Smooth muscle cell (in vitro differentiated cells): Measurements from ENCODE around the gene RFLNA. TPM values are rescaled to one million over a fixed set of nuclear protein-coding genes. Genes with fewer than 3 reads are reported as not detected.
"Not testable (repeated sequence)": the region's sequence is repeated elsewhere in the genome, so short reads cannot be mapped to it uniquely, and the experiment has no call there.

Experiments
- DNase-seq: peaks from one replicate; lab custom pipeline; 2025; ENCODE audit not compliant: unreplicated experiment; lab: John Stamatoyannopoulos, UW
- H2AFZ ChIP-seq: fragments of 200-600 bp; sonication (generic); 2 replicates; pipeline ENCODE4 v1.6.0; 2016; ENCODE audit warnings: antibody characterized with exemption, low read depth, mild to moderate bottlenecking
- H3F3A ChIP-seq: fragments of 200-600 bp; sonication (generic); 2 replicates; pipeline ENCODE4 v1.6.0; 2017; ENCODE audit warnings: antibody characterized with exemption, low read depth
- H3K27ac ChIP-seq: fragments of 200-600 bp; sonication (generic); 2 replicates; pipeline ENCODE4 v1.5.1; 2016; ENCODE audit warnings: low read depth, mild to moderate bottlenecking
- H3K27me3 ChIP-seq: fragments of 200-600 bp; sonication (generic); 2 replicates; pipeline ENCODE4 v1.6.1; 2016; ENCODE audit warnings: low read depth, mild to moderate bottlenecking
- H3K36me3 ChIP-seq: fragments of 200-600 bp; sonication (generic); 2 replicates; pipeline ENCODE4 v1.5.1; 2016; ENCODE audit warnings: low read depth
- H3K4me1 ChIP-seq: fragments of 200-600 bp; sonication (generic); 2 replicates; pipeline ENCODE4 v1.5.1; 2016; ENCODE audit warnings: low read depth
- H3K4me2 ChIP-seq: fragments of 200-600 bp; sonication (generic); 2 replicates; pipeline ENCODE4 v1.6.0; 2016; ENCODE audit warnings: mild to moderate bottlenecking
- H3K4me3 ChIP-seq: fragments of 200-600 bp; sonication (generic); 2 replicates; pipeline ENCODE4 v1.5.1; 2016; ENCODE audit warnings: mild to moderate bottlenecking
- H3K79me2 ChIP-seq: fragments of 200-600 bp; sonication (generic); 2 replicates; pipeline ENCODE4 v1.6.0; 2016; ENCODE audit warnings: low read depth, mild to moderate bottlenecking
- H3K9ac ChIP-seq: fragments of 200-600 bp; sonication (generic); 2 replicates; pipeline ENCODE4 v1.6.0; 2016; ENCODE audit warnings: low read depth
- H3K9me3 ChIP-seq: fragments of 200-600 bp; sonication (generic); replicated peaks from 2 replicates; pipeline ENCODE4 v1.5.1; 2016; ENCODE audit warnings: low read depth
- H4K20me1 ChIP-seq: fragments of 200-600 bp; sonication (generic); 2 replicates; pipeline ENCODE4 v1.6.0; 2016; ENCODE audit warnings: low read depth
- CTCF ChIP-seq: fragments of 200-600 bp; sonication (generic); IDR thresholded peaks from 2 replicates; pipeline ENCODE4 v1.5.1; 2017; ENCODE audit warnings: borderline replicate concordance, mild to moderate bottlenecking, antibody characterized with exemption; ENCODE audit not compliant: insufficient read depth, poor library complexity, severe bottlenecking
- WGBS: methylation state at CpG from one replicate; pipeline ENCODE4 v1.1.7; 2016; ENCODE audit warnings: low lambda C conversion rate; 5-methylcytosine and 5-hydroxymethylcytosine counted together
- polyA plus RNA-seq: library from polyadenylated mRNA; unstranded; fragments of >200 nt; fragmentation: Nextera tagmentation; extraction: Ambion mirVana; gene quantifications from 2 replicates; pipeline ENCODE4 v1.2.1, GENCODE V29; 2016
- total RNA-seq: library from RNA; depleted of rRNA; stranded (reverse); fragments of >200 nt; gene quantifications from 2 replicates; pipeline ENCODE4 v1.2.3, GENCODE V29; 2014

RFLNA gene
- total and polyA plus RNA-seq, 2 experiments from 2014 or later = 30.2 to 51.5 TPM

GRCh38 chr12:124299628-124300388, 4.9 kb downstream of the RFLNA start:
- 79% methylated on average over 9 of the region's 9 CpGs for WGBS

GRCh38 chr12:124300657-124301056, 5.8 kb downstream of the RFLNA start:
- Histone ChIP-seq H3K27me3 (peaks cover 11% of the 10 kb centered on the region), H4K20me1 (peaks cover 66% of the 10 kb centered on the region)
- not testable (repeated sequence) for H3K36me3 ChIP-seq, H3F3A ChIP-seq, H3K9me3 ChIP-seq, H2AFZ ChIP-seq, H3K79me2 ChIP-seq, DNase-seq, H3K4me1 ChIP-seq, H3K9ac ChIP-seq, H3K4me2 ChIP-seq, H3K4me3 ChIP-seq, H3K27ac ChIP-seq
- WGBS = 64% methylated on average over 3 of the region's 3 CpGs

More at GRCh38 chr12:124299628-124300388, 4.9 kb downstream of the RFLNA start:
- Histone ChIP-seq H3K9me3 (no peaks in the 10 kb centered on the region), H3K36me3 (no peaks in the 10 kb centered on the region), H3K4me2 (no peak overlapping the region), H3F3A (no peaks in the 10 kb centered on the region), H3K79me2 (peaks cover 4% of the 10 kb centered on the region), H3K9ac (no peak overlapping the region), H3K27ac (no peak overlapping the region), H3K27me3 (peaks cover 11% of the 10 kb centered on the region), H2AFZ (no peak overlapping the region), H4K20me1 (peaks cover 57% of the 10 kb centered on the region), H3K4me3 (no peak overlapping the region), H3K4me1 (peaks cover 9% of the 10 kb centered on the region)
- TF ChIP-seq CTCF = no peak
- no peak for DNase-seq

- H4K20me1 ChIP-seq = peaks cover 71% of the 10 kb centered on the region
- H3K79me2 ChIP-seq = peaks cover 4% of the 10 kb centered on the region
- no peak overlapping the region for H3K4me2 ChIP-seq
- DNase-seq = no peak
- TF ChIP-seq CTCF = no peak
- no peaks in the 10 kb centered on the region for H3K36me3 ChIP-seq
- H3K4me1 ChIP-seq = peaks cover 4% of the 10 kb centered on the region
- WGBS = 88% methylated on average over 14 of the region's 14 CpGs
- no peaks in the 10 kb centered on the region for H3F3A ChIP-seq
- H3K27ac ChIP-seq = no peak overlapping the region
- no peak overlapping the region for H2AFZ ChIP-seq
- H3K27me3 ChIP-seq = peaks cover 11% of the 10 kb centered on the region
- H3K4me3 ChIP-seq = no peak overlapping the region
- no peak overlapping the region for H3K9ac ChIP-seq
- H3K9me3 ChIP-seq = no peaks in the 10 kb centered on the region
These were observed 6.3 kb downstream of the RFLNA start for GRCh38 chr12:124301084-124301654.

- no peak overlapping the region for H3K4me3 ChIP-seq
- H4K20me1 ChIP-seq = peaks cover 77% of the 10 kb centered on the region
- no peaks in the 10 kb centered on the region for H3K4me1 ChIP-seq
These were observed 7.4 kb downstream of the RFLNA start for GRCh38 chr12:124302241-124302806.

More at GRCh38 chr12:124302241-124302806, 7.4 kb downstream of the RFLNA start:
- WGBS = 94% methylated on average over 18 of the region's 18 CpGs
- DNase-seq = no peak
- no peak for TF ChIP-seq CTCF
- Histone ChIP-seq H3K9me3 (no peaks in the 10 kb centered on the region), H2AFZ (no peak overlapping the region), H3K9ac (no peak overlapping the region), H3K79me2 (no peaks in the 10 kb centered on the region), H3K4me2 (no peak overlapping the region), H3K36me3 (no peaks in the 10 kb centered on the region), H3K27me3 (peaks cover 2% of the 10 kb centered on the region), H3F3A (no peaks in the 10 kb centered on the region), H3K27ac (no peak overlapping the region)
